WTC11 (cell line): ENCODE results near the gene TEX35.

Experiments used
- MAX ChIP-seq: sonication (generic); formaldehyde crosslinking; IDR thresholded peaks from 2 replicates; pipeline ENCODE4 v1.8.0; 2022; ENCODE audit warnings: mild to moderate bottlenecking, missing genetic modification reagents
- MXD4 ChIP-seq: fragments of 250-450 bp; sonication (Bioruptor Pico); IDR thresholded peaks from 2 replicates; pipeline ENCODE4 v1.8.0; 2021; ENCODE audit warnings: mild to moderate bottlenecking, moderate library complexity, borderline replicate concordance
- NFE2L1 ChIP-seq: sonication (generic); formaldehyde crosslinking; IDR thresholded peaks from 2 replicates; pipeline ENCODE4 v1.8.1; 2023; ENCODE audit warnings: missing genetic modification reagents
- TP53 ChIP-seq: sonication (generic); formaldehyde crosslinking; IDR thresholded peaks from 2 replicates; pipeline ENCODE4 v1.8.1; 2023; ENCODE audit warnings: mild to moderate bottlenecking, missing genetic modification reagents
- TF ChIP-seq, protein P1 (sequence below): sonication (generic); formaldehyde crosslinking; IDR thresholded peaks from 2 replicates; pipeline ENCODE4 v1.8.1; 2022; ENCODE audit warnings: mild to moderate bottlenecking, missing genetic modification reagents, moderate library complexity, borderline replicate concordance
- TF ChIP-seq, protein P2 (sequence below): sonication (generic); formaldehyde crosslinking; IDR thresholded peaks from 2 replicates; pipeline ENCODE4 v1.8.1; 2023; ENCODE audit warnings: mild to moderate bottlenecking, missing genetic modification reagents, moderate library complexity
- TF ChIP-seq, protein P3 (sequence below): fragments of 200-600 bp; IDR thresholded peaks from 2 replicates; pipeline ENCODE4 v1.8.0; 2022; ENCODE audit warnings: antibody characterized with exemption
- TF ChIP-seq, protein P4 (sequence below): sonication (generic); formaldehyde crosslinking; IDR thresholded peaks from 2 replicates; pipeline ENCODE4 v1.8.1; 2023; ENCODE audit warnings: mild to moderate bottlenecking, missing genetic modification reagents, moderate library complexity
- TF ChIP-seq, protein P5 (sequence below): fragments of 250-450 bp; sonication (Bioruptor Pico); IDR thresholded peaks from 2 replicates; pipeline ENCODE4 v2.1.2; 2022; ENCODE audit warnings: mild to moderate bottlenecking, moderate library complexity

DNA sequence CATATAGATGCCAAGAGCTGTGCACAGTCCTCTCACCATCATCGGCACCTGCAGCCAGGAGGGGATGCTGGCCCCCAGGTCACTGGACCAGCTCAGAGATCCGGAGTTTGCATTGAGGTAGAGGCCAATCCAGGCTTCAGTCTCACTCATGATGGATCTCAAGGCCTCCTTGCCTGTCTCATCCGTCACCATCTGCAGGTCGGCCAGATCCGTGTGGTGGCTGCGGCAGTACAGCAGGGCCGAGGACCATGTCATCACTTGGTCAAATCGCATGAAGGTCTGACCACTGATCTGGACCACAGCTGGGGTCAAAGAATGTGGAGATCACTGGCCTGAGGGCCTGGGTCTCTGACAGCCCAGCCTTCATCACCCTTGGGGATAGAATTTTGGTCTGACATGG, 22.8 kb upstream of the TEX35 start:
- TF ChIP-seq, protein P1, sequence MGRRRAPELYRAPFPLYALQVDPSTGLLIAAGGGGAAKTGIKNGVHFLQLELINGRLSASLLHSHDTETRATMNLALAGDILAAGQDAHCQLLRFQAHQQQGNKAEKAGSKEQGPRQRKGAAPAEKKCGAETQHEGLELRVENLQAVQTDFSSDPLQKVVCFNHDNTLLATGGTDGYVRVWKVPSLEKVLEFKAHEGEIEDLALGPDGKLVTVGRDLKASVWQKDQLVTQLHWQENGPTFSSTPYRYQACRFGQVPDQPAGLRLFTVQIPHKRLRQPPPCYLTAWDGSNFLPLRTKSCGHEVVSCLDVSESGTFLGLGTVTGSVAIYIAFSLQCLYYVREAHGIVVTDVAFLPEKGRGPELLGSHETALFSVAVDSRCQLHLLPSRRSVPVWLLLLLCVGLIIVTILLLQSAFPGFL (CRISPR knock-in tag) = no peak
- TF ChIP-seq, protein P2, sequence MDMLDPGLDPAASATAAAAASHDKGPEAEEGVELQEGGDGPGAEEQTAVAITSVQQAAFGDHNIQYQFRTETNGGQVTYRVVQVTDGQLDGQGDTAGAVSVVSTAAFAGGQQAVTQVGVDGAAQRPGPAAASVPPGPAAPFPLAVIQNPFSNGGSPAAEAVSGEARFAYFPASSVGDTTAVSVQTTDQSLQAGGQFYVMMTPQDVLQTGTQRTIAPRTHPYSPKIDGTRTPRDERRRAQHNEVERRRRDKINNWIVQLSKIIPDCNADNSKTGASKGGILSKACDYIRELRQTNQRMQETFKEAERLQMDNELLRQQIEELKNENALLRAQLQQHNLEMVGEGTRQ = no peak
- TF ChIP-seq, protein P3, sequence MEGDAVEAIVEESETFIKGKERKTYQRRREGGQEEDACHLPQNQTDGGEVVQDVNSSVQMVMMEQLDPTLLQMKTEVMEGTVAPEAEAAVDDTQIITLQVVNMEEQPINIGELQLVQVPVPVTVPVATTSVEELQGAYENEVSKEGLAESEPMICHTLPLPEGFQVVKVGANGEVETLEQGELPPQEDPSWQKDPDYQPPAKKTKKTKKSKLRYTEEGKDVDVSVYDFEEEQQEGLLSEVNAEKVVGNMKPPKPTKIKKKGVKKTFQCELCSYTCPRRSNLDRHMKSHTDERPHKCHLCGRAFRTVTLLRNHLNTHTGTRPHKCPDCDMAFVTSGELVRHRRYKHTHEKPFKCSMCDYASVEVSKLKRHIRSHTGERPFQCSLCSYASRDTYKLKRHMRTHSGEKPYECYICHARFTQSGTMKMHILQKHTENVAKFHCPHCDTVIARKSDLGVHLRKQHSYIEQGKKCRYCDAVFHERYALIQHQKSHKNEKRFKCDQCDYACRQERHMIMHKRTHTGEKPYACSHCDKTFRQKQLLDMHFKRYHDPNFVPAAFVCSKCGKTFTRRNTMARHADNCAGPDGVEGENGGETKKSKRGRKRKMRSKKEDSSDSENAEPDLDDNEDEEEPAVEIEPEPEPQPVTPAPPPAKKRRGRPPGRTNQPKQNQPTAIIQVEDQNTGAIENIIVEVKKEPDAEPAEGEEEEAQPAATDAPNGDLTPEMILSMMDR = no peak
- TF ChIP-seq, protein P4, sequence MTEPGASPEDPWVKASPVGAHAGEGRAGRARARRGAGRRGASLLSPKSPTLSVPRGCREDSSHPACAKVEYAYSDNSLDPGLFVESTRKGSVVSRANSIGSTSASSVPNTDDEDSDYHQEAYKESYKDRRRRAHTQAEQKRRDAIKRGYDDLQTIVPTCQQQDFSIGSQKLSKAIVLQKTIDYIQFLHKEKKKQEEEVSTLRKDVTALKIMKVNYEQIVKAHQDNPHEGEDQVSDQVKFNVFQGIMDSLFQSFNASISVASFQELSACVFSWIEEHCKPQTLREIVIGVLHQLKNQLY (CRISPR knock-in tag) = no peak
- no peak for TF ChIP-seq MAX (CRISPR knock-in tag)
- TF ChIP-seq TP53 = no peak
- no peak for TF ChIP-seq MXD4 (CRISPR knock-in tag)
- no peak for TF ChIP-seq NFE2L1 (CRISPR knock-in tag)
- TF ChIP-seq, protein P5, sequence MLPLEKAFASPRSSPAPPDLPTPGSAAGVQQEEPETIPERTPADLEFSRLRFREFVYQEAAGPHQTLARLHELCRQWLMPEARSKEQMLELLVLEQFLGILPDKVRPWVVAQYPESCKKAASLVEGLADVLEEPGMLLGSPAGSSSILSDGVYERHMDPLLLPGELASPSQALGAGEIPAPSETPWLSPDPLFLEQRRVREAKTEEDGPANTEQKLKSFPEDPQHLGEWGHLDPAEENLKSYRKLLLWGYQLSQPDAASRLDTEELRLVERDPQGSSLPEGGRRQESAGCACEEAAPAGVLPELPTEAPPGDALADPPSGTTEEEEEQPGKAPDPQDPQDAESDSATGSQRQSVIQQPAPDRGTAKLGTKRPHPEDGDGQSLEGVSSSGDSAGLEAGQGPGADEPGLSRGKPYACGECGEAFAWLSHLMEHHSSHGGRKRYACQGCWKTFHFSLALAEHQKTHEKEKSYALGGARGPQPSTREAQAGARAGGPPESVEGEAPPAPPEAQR (CRISPR knock-in tag) = no peak
